ENCODE results near the gene ATP11B. TPM values are rescaled to one million over a fixed set of nuclear protein-coding genes. Genes with fewer than 3 reads are reported as not detected.

Gene ATP11B
- total and polyA plus RNA-seq, 10 of the 15 experiments (the other 5 are each of a cell fraction or from before 2014, with no cell fraction given) = 10.3 to 66.9 (median 36.7) TPM

GRCh38 chr3:182810574-182811268, 17.4 kb downstream of the ATP11B start (continued):
- no peak for TF ChIP-seq SKIL (IDR thresholded peaks at IDR 0.05; ENCODE audit: low read depth, poor library complexity, severe bottlenecking)
- 0 out of 2 replicates have a peak, but pooled peaks have one; percentile 44 for TF ChIP-seq MEF2A (IDR thresholded peaks at IDR 0.05; ENCODE audit: insufficient read depth, low read depth, low read length)
- TF ChIP-seq USF1 (IDR thresholded peaks at IDR 0.05; ENCODE audit: borderline replicate concordance, extremely low read length, insufficient read depth, low read depth, low read length) = no peak
- TF ChIP-seq JUNB (IDR thresholded peaks at IDR 0.05) = peak; percentile 15; the same call in 1 of the 2 replicates
- TF ChIP-seq ATF7 (IDR thresholded peaks at IDR 0.05; ENCODE audit: low read depth) = no peak

GRCh38 chr3:182811269-182811596, 17.9 kb downstream of the ATP11B start:
- no peak overlapping the region for H3K4me3 ChIP-seq
- ATAC-seq (peak; percentile 31), DNase-seq (ENCODE audit: low read depth, low spot score) (no peak), FAIRE-seq (no peak)
- BruUV-seq (replicated peaks) = no TSS peak
- no peaks in the 10 kb centered on the region for H3K27me3 ChIP-seq (replicated peaks in 1 of 2; ENCODE audit: control insufficient read depth in 2 of 2, insufficient read depth in 2 of 2, low read length in 1 of 2)
- peak; percentile 2; the same call in 1 of the 2 replicates for TF ChIP-seq JUNB (IDR thresholded peaks at IDR 0.05)
- no peak for TF ChIP-seq ZNF217 (IDR thresholded peaks at IDR 0.05)
- no peak overlapping the region for H3K4me2 ChIP-seq (ENCODE audit: control insufficient read depth, insufficient read depth)
- in situ Hi-C loops (cut with MboI) (no loop called here), intact Hi-C loops (cut with micrococcal nuclease; ENCODE audit: unreplicated experiment) (no loop called here)
- POLR2A ChIA-PET = no interaction called here
- SMC1A ChIA-PET (ENCODE audit: uncharacterized antibody, unreplicated experiment) = no interaction called here
- H3K79me2 ChIP-seq (ENCODE audit: control insufficient read depth, insufficient read depth, low read length) = peaks cover 82% of the 10 kb centered on the region
- H2AFZ ChIP-seq (ENCODE audit: control insufficient read depth, low read depth, low read length) = no peak overlapping the region
- no peaks in the 10 kb centered on the region for H3K9me3 ChIP-seq (replicated peaks; ENCODE audit: control insufficient read depth, insufficient read depth, low read length)
- RAD21 ChIA-PET (ENCODE audit: unreplicated experiment) = no interaction called here
- H3K36me3 ChIP-seq (ENCODE audit: control insufficient read depth in 2 of 2, insufficient read depth in 2 of 2, low read length in 1 of 2) = peaks cover 0 to 5% of the 10 kb centered on the region in 2 experiments; a peak in 1 of 4 replicates
- WGBS (ENCODE audit: insufficient coverage, insufficient replicate concordance, low lambda C conversion rate, missing lambda C conversion rate) = 100% methylated on average over 1 of the region's 1 CpG
- H3K27ac ChIP-seq (ENCODE audit: control insufficient read depth, insufficient read depth) = no peak overlapping the region
- CTCF ChIA-PET = no interaction called here
- H3K9ac ChIP-seq (ENCODE audit: control insufficient read depth, insufficient read depth, low read length) = no peak overlapping the region
- H4K20me1 ChIP-seq (ENCODE audit: control insufficient read depth, insufficient read depth) = no peaks in the 10 kb centered on the region
- no peaks in the 10 kb centered on the region for H3K4me1 ChIP-seq (ENCODE audit: control insufficient read depth, insufficient read depth, low read length)
